BJ (cell line): Measurements from ENCODE around the gene DYNLT2B. TPM values are rescaled to one million over a fixed set of nuclear protein-coding genes. Genes with fewer than 3 reads are reported as not detected.
"Not testable (repeated sequence)": the region's sequence is repeated elsewhere in the genome, so short reads cannot be mapped to it uniquely, and the experiment has no call there.

Experiments
- CTCF ChIA-PET: fragments of 350-600 bp; formaldehyde crosslinking; extraction: SDS; loops from one replicate; lab custom pipeline; 2021; ENCODE audit warnings: antibody characterized with exemption, inconsistent platforms; lab: Yijun Ruan, JAX
- POLR2A ChIA-PET: fragments of 300-600 bp; sonication (Branson Sonifier 250); formaldehyde crosslinking; extraction: SDS; loops from one replicate; lab custom pipeline; 2021; ENCODE audit warnings: antibody characterized with exemption; lab: Charles Lee
- DNase-seq: peaks from one replicate; pipeline ENCODE4 v3.0.0-alpha.2; 2011; ENCODE audit warnings: low read depth
- H3K27me3 ChIP-seq: 2 replicates; pipeline ENCODE4 v1.6.0; 2011; ENCODE audit warnings: low read length; ENCODE audit not compliant: control insufficient read depth, insufficient read depth
- H3K36me3 ChIP-seq: 2 replicates; pipeline ENCODE4 v1.5.1; 2011; ENCODE audit warnings: low read length; ENCODE audit not compliant: control insufficient read depth, insufficient read depth
- H3K4me3 ChIP-seq: 2 replicates; pipeline ENCODE4 v1.5.1; 2011; ENCODE audit warnings: low read depth, mild to moderate bottlenecking, control low read depth, low read length
- CTCF ChIP-seq: IDR thresholded peaks from 2 replicates; pipeline ENCODE4 v1.5.1; 2011; ENCODE audit warnings: low read depth, mild to moderate bottlenecking, control low read depth, inconsistent platforms, low read length, moderate library complexity; ENCODE audit not compliant: insufficient read depth
- polyA plus RNA-seq: library from polyadenylated mRNA; depleted of rRNA; stranded (reverse); fragments of >200 nt; gene quantifications from 2 replicates; pipeline ENCODE4 v1.2.3, GENCODE V29; 2011

Gene DYNLT2B
- polyA plus RNA-seq, 1 experiment = 7.6 TPM

- ChIA-PET CTCF (no interaction called here), POLR2A (no interaction called here)
- no peak for DNase-seq
- no peaks in the 10 kb centered on the region; the same call in 1 of the 2 replicates for H3K36me3 ChIP-seq
- H3K4me3 ChIP-seq = no peak overlapping the region
- no peaks in the 10 kb centered on the region for H3K27me3 ChIP-seq
- TF ChIP-seq CTCF = no peak
Measured at GRCh38 chr3:196260784-196261183, 57.3 kb downstream of the DYNLT2B start.

- no peak for DNase-seq
- no peak overlapping the region for H3K4me3 ChIP-seq
- H3K27me3 ChIP-seq = no peaks in the 10 kb centered on the region
- no peak for TF ChIP-seq CTCF
- H3K36me3 ChIP-seq = no peaks in the 10 kb centered on the region
- ChIA-PET CTCF (interaction anchor here (0.9 to 4.1 kb wide), 4 partner anchors 185 to 267 kb away, joined by 3 to 42 read pairs (median 12); partner anchors contain the start of gene SMCO1), POLR2A (interaction anchor here (0.6 kb wide), 1 partner anchor 174 kb away, joined by 5 read pairs; no protein-coding TSS in a partner anchor)
Measured at GRCh38 chr3:196255776-196256175, 62.3 kb downstream of the DYNLT2B start.

- DNase-seq = no peak
- H3K36me3 ChIP-seq = no peaks in the 10 kb centered on the region
- POLR2A ChIA-PET = no interaction called here
- CTCF ChIA-PET = interaction anchor here (0.9 to 4.1 kb wide), 13 partner anchors 10 to 430 kb away, joined by 3 to 42 read pairs (median 5); partner anchors contain the start of gene SMCO1
- H3K27me3 ChIP-seq = no peaks in the 10 kb centered on the region
- no peak for TF ChIP-seq CTCF
- H3K4me3 ChIP-seq = no peak overlapping the region
Measured at GRCh38 chr3:196254376-196255283, 63.4 kb downstream of the DYNLT2B start.

- no peak for TF ChIP-seq CTCF
- no peaks in the 10 kb centered on the region for H3K27me3 ChIP-seq
- POLR2A ChIA-PET = no interaction called here
- peaks cover 5% of the 10 kb centered on the region for H3K36me3 ChIP-seq
- H3K4me3 ChIP-seq = no peak overlapping the region
- DNase-seq = no peak
- CTCF ChIA-PET = interaction anchor here (1.0 to 4.1 kb wide), 3 partner anchors 271 to 277 kb away, joined by 3 to 42 read pairs (median 6); no protein-coding TSS in a partner anchor
Measured at GRCh38 chr3:196251918-196252317, 66.1 kb downstream of the DYNLT2B start.

GRCh38 chr3:196246612-196247308 is 71.3 kb downstream of the DYNLT2B start:
- ChIA-PET POLR2A (interaction anchor here (0.7 kb wide), 1 partner anchor 327 kb away, joined by 12 read pairs; no protein-coding TSS in a partner anchor), CTCF (no interaction called here)
- peaks cover 7% of the 10 kb centered on the region for H3K36me3 ChIP-seq
- DNase-seq = peak; percentile 43
- H3K27me3 ChIP-seq = no peaks in the 10 kb centered on the region
- TF ChIP-seq CTCF = no peak
- H3K4me3 ChIP-seq = no peak overlapping the region

- H3K27me3 ChIP-seq, POLR2A ChIA-PET, H3K36me3 ChIP-seq, CTCF ChIA-PET, H3K4me3 ChIP-seq, DNase-seq: not testable (repeated sequence)
Measured at GRCh38 chr3:196244166-196244565, 73.9 kb downstream of the DYNLT2B start.
